Measurements from ENCODE around the gene RAPGEF1. TPM values are rescaled to one million over a fixed set of nuclear protein-coding genes. Genes with fewer than 3 reads are reported as not detected.
"Not testable (repeated sequence)": the region's sequence is repeated elsewhere in the genome, so short reads cannot be mapped to it uniquely, and the experiment has no call there.

Gene RAPGEF1
- polyA plus RNA-seq, 2 of the 4 experiments (the other 2 are of a cell fraction) = 21.6 to 27.7 TPM

- no peak overlapping the region for H3K27ac ChIP-seq
- H3K4me2 ChIP-seq = no peak overlapping the region
- DNase-seq (ENCODE audit: low read depth in 1 of 2, low spot score in 1 of 2) = no peak
- ChIA-PET POLR2A (no interaction called here), CTCF (interaction anchor here (0.7 to 1.4 kb wide), 2 partner anchors 10 to 70 kb away, joined by 3 read pairs; no protein-coding TSS in a partner anchor)
- TF ChIP-seq MAFK (IDR thresholded peaks at IDR 0.05; ENCODE audit: partially characterized antibody) = peak; percentile 36
- no peak for TF ChIP-seq GATA3 (IDR thresholded peaks at IDR 0.05; ENCODE audit: borderline replicate concordance)
- peaks cover 31% of the 10 kb centered on the region for H3K4me1 ChIP-seq
- WGBS (ENCODE audit: missing lambda C conversion rate) = 85% methylated on average over 5 of the region's 5 CpGs
- peaks cover 15% of the 10 kb centered on the region; the same call in 1 of the 3 replicates for H3K9me3 ChIP-seq
- H3K4me3 ChIP-seq = no peak overlapping the region
- no peak for FAIRE-seq
- no peak for ATAC-seq
Measured at GRCh38 chr9:131663288-131663687, 76.6 kb downstream of the RAPGEF1 start.

- ATAC-seq; H3K4me3 ChIP-seq; POLR2A ChIA-PET; FAIRE-seq; DNase-seq (ENCODE audit: low read depth in 1 of 2, low spot score in 1 of 2); H3K4me2 ChIP-seq; H3K27ac ChIP-seq: not testable (repeated sequence)
- H3K4me1 ChIP-seq = peaks cover 32% of the 10 kb centered on the region
- peaks cover 15% of the 10 kb centered on the region; the same call in 1 of the 3 replicates for H3K9me3 ChIP-seq
- CTCF ChIA-PET = interaction anchor here (0.6 to 1.4 kb wide), 2 partner anchors 9 to 12 kb away, joined by 3 read pairs; no protein-coding TSS in a partner anchor
- 81% methylated on average over 4 of the region's 4 CpGs for WGBS (ENCODE audit: missing lambda C conversion rate)
Measured at GRCh38 chr9:131662289-131662621, 77.6 kb downstream of the RAPGEF1 start.

- DNase-seq (ENCODE audit: low read depth in 1 of 2, low spot score in 1 of 2) (no peak), ATAC-seq (no peak), FAIRE-seq (no peak)
- H3K4me2 ChIP-seq = no peak overlapping the region
- no peak overlapping the region for H3K27ac ChIP-seq
- peaks cover 15% of the 10 kb centered on the region; the same call in 1 of the 3 replicates for H3K9me3 ChIP-seq
- ChIA-PET CTCF (interaction anchor here (0.6 kb wide), 1 partner anchor 13 kb away, joined by 3 read pairs; no protein-coding TSS in a partner anchor), POLR2A (no interaction called here)
- peaks cover 35% of the 10 kb centered on the region for H3K4me1 ChIP-seq
- H3K4me3 ChIP-seq = no peak overlapping the region
- 87% methylated on average over 6 of the region's 6 CpGs for WGBS (ENCODE audit: missing lambda C conversion rate)
- TF ChIP-seq E2F6 (IDR thresholded peaks at IDR 0.05; ENCODE audit: borderline replicate concordance, low read depth) = no peak
- TF ChIP-seq CBX2 (IDR thresholded peaks at IDR 0.05; ENCODE audit: borderline replicate concordance, low read depth) = no peak
- TF ChIP-seq POLR2A (IDR thresholded peaks at IDR 0.05; ENCODE audit: low read length) = no peak
- TF ChIP-seq PBX3 (IDR thresholded peaks at IDR 0.05) = no peak
- no peak for TF ChIP-seq NFE2L2 (conservative IDR thresholded peaks at IDR 0.05; ENCODE audit: low read length)
- no peak for TF ChIP-seq MAX (IDR thresholded peaks at IDR 0.05)
- no peak for TF ChIP-seq CBX8 (IDR thresholded peaks at IDR 0.05)
- no peak for TF ChIP-seq EHMT2 (IDR thresholded peaks at IDR 0.05; ENCODE audit: low read depth)
- TF ChIP-seq BCL3 (IDR thresholded peaks at IDR 0.05) = no peak
Measured at GRCh38 chr9:131661568-131662288, 78.1 kb downstream of the RAPGEF1 start.

GRCh38 chr9:131660466-131661405 lies 79.1 kb downstream of the RAPGEF1 start:
- peaks cover 35% of the 10 kb centered on the region for H3K4me1 ChIP-seq
- peaks cover 15% of the 10 kb centered on the region; the same call in 1 of the 3 replicates for H3K9me3 ChIP-seq
- H3K4me2 ChIP-seq = no peak overlapping the region
- DNase-seq (ENCODE audit: low read depth in 1 of 2, low spot score in 1 of 2) (no peak), FAIRE-seq (no peak), ATAC-seq (no peak)
- H3K27ac ChIP-seq = peak overlapping the region in 1 of 2 experiments; percentile 12; a peak in 1 of 6 replicates
- ChIA-PET CTCF (interaction anchor here (1.7 kb wide), 1 partner anchor 10 kb away, joined by 6 read pairs; no protein-coding TSS in a partner anchor), POLR2A (no interaction called here)
- TF ChIP-seq CBX8 (IDR thresholded peaks at IDR 0.05) (no peak), NPAS2 (CRISPR knock-in tag; IDR thresholded peaks at IDR 0.05; ENCODE audit: borderline replicate concordance) (no peak), MAX (IDR thresholded peaks at IDR 0.05) (no peak), RCOR1 (IDR thresholded peaks at IDR 0.05; ENCODE audit: low read depth, low read length) (no peak), CTCF (IDR thresholded peaks at IDR 0.05) (no peak), TP53 (CRISPR knock-in tag; IDR thresholded peaks at IDR 0.05) (no peak), MYC (IDR thresholded peaks at IDR 0.05; ENCODE audit: borderline replicate concordance, low read length) (no peak), PHF8 (IDR thresholded peaks at IDR 0.05; ENCODE audit: borderline replicate concordance, low read depth) (no peak)
- WGBS (ENCODE audit: missing lambda C conversion rate) = 91% methylated on average over 19 of the region's 19 CpGs
- H3K4me3 ChIP-seq = no peak overlapping the region
